GM19023 (cell line): ENCODE data around the gene NAP1L4.

ENCODE experiments used
- ATAC-seq: cut with Tn5 transposase; IDR thresholded peaks from one replicate; pipeline ENCODE4 v1.9.1; 2021; ENCODE audit warnings: mild to moderate bottlenecking, moderate library complexity; ENCODE audit not compliant: unreplicated experiment

The NAP1L4 gene

DNA sequence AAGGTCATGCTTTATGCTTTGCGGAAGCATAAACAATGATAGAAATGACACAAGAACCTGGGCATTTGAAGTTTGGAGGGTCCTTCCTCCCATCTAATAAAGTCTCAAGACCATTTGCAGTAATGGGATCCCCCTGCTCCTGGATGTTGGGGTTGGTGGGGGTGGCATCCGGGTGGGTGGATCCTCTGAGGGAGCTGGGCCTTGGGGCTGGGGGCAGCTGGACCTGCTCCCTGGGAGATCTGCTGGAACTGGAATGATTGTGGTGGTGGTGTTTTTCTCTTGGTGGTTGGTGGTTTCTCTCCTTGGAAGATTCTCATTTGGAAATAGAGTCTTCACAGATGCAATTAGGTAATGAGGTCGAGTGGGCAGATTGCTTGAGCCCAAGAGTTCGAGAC lies 2.2 kb upstream of the NAP1L4 start:
- no peak for ATAC-seq

DNA sequence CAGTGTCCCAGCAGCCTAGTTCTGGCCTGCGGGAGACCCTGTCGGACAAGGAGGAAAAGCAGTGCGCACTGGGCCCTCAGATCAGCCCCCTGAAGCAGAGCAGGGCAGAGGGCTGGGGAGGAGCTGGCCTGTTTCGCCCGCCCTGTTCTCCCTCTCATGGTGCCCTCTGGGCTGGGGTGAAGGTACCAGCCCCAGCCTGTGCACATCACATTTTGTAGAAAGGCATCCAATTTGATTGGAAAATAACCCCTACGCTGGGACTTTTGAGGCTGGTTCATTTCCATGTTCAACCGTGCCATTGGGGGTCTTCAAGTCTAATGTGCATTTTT lies 832 bp upstream of the NAP1L4 start:
- ATAC-seq = no peak

DNA sequence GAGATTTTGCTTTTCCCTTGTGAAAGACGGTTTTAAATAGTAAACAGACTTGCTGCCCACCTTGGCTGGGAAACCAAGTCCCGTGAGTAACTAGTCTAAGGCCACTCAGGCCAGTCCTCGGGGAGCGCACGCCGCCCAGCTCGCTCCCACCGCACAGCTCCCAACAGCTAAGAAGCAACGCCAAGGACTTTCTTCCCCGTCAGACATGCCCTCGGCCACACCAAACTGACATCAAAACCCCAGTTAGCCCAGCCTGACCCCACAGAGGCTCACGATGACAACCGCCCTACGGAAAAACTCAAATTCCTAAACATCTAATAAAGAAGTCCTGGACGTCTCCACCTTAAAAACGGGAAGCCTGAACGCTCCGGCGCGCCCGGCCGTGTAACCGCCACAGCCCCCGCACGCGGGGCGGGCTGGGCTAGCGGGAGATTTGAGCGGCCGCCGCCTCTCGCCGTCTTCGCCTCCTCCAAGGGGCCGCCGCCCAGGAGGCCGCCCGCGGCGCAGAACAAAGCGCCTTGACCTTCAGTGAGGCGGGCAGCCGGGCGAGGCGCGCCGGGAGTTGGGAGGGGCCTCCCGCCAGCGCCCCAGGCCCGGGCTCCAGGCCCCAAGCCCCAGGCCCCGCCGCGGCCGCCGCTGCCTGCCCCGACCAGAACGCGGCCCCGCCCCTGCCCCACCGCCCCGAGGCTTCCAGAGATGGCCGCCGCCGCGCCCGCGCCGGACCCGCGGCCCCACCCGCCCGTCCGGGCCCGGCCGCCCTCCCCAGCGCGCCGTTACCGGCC lies 486 bp downstream of the NAP1L4 start:
- peak; percentile 41 for ATAC-seq

DNA sequence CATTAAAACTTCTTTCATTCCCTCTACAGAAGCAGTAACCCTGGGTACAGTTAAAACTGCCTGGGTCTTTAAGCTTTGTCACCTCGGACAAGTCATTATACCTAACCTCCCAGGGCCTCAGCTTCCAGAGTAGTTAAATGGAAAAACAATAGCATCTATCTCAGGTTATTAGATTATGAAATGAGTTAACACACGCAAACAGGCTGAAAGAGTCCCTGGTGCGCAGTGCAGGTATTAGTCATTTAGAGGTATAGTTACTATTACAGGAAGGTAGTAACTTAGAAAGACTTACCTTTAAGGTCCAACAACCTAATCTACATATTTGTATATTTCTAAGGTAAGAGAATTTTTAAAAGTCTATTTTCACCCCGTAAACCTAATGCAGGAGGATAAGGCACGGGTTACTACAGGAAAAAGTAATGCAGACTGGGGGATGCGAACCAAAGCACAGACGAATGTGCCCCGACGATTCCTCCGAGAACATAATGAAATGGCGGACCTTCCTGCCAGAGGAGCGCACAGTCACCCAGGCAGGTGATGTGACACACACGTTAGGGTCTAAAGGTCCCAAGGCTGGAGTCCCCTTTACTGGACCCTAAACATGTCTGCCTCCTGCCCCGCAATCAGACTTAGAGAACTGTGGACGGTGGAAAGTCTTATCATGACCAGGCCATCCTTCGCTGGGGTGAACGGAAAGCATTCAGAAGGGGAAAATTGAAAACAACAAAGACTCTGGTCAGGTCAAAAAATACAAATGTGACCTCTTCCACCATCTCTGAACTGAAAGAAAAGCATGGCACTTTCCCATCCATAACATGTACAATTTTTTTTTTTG lies 1.3 kb downstream of the NAP1L4 start:
- ATAC-seq = no peak

DNA sequence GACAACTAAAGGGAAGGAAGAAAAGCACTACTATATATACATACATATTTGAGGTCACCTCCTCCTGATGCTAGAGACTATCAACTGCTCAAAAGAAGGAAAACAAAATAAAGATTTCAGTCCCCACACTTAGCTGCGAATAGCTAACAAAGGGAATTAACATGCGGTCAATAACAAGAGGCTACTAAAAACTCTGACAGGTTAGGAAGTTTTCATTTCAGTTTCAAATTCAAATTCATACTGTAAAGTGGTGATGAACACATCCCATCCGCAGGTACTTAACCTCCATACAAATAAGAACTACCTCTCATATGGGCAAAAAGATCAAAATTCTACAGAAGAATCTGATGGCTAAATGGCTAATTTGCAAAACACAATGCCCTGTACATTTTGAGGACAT lies 2.6 kb downstream of the NAP1L4 start:
- ATAC-seq = no peak

GRCh38 chr11:2989006-2989405 lies 3.1 kb downstream of the NAP1L4 start:
- ATAC-seq = no peak

GRCh38 chr11:2987881-2988861 lies 4.0 kb downstream of the NAP1L4 start:
- no peak for ATAC-seq

GRCh38 chr11:2983908-2984307 lies 8.2 kb downstream of the NAP1L4 start:
- no peak for ATAC-seq

DNA sequence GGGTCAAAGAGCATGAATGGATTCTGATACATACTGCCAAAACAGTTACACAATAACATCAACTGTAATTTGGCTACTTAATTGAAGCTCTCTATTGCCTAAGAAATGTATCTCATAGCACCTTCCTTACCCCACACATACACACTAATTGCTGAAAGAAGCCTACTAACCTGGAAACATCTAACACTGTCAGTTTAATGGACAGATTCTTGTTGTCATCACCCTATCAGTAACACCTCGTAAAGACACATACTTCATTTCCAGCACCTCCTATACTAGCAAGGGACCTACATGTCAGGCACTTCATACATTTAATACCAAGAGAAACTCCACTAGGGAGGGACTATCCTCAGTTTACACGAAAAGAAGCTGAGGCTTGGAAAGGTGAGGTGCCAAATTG lies 9.9 kb downstream of the NAP1L4 start:
- ATAC-seq = no peak

- no peak for ATAC-seq
Measured at GRCh38 chr11:2981130-2981529, 11.0 kb downstream of the NAP1L4 start.

DNA sequence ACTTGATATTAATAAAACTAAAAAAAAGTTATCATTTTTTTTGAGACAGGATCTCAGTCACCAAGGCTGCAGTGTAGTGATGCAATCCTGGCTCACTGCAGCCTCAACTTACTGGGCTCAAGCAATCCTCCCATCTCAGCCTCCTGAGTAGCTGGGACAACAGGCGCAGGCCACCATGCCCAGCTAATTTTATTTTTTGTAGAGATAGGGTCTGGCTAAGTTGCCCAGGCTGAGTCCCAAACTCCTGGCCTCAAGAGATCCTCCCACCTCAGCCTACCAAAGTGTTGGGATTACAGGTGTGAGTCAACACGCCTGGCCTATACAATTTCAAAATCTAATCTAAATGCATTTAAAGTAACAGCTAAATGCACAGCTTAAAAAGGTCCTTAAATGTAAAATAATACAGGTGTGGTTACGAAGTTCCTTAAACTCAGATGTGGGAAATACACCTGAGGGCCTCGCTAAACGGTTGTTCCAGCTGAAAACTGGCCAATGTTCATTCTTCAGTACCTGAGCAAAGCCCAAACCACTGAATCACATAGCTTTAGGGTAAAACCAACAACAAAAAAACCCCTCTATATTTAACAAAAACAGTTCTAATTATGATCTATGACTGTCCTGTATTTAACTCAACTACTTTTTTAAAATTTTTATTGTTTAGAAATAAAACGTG lies 11.8 kb downstream of the NAP1L4 start:
- ATAC-seq = no peak

DNA sequence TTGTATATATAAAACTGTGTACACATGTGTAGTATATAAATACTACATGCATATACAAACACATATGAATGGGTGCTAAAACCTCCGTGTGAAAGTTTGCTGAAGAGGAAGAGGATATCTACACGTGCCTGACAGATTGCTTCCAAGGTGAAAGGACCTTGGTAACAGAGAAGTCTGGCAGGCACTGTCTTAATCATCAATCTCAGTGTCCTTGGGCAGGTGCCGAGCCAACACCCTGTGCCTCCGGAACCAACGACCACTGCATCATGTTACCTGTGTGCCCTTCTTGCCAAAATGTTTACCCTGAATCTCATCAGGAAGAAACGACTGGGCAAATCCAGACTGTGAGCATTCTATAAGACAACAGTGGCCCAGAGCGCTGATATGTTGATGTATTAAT lies 15.0 kb downstream of the NAP1L4 start:
- no peak for ATAC-seq

GRCh38 chr11:2976294-2977063 lies 15.7 kb downstream of the NAP1L4 start:
- ATAC-seq = no peak

DNA sequence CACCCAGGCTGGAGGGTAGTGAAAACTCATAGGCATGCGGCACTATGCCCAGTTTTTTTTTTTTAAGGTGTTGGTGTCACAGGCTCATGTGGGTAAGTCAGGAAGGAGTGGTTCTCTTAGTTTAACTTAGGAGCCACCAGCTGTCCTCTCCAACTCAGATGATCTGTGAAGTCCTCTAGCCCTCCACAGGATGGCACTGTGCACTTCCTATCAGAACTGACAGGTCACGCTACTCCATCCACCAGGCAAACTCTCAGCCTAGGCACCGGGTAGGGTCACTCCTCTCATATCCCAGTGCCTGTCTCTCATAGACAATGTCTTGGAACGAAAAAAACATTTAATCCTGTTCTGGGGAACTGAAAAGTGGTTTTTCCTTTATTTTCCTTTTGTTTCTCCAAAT lies 16.5 kb downstream of the NAP1L4 start:
- no peak for ATAC-seq

GRCh38 chr11:2974272-2974671 lies 17.9 kb downstream of the NAP1L4 start:
- ATAC-seq = no peak

DNA sequence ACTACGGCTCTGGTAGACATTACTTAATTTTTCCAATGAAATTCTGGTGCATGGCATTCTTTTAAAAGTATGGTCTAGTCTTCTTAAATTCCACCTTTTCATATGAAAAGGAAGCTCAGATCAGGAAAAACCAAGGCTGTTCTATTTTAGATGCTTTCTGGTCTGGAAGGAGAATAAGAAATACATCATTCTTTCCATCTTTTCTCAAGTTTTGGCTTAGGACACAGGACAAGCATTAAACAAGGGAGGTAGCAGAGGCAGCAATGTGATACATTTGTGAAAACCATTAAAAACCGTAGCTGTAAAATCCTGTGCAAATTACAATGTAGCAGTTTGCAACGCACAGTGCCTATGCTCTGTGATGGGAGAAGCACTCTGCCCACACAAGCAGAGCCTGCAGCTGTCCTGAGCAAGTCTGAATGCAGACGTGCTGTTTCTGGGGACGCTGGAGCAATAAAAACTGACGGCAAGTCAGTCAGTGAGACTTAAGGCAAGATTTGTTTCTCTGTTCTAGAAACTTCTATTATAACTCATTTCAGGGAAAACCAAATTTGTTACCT lies 23.7 kb downstream of the NAP1L4 start:
- no peak for ATAC-seq

- no peak for ATAC-seq
Measured at GRCh38 chr11:2964782-2965181, 27.3 kb downstream of the NAP1L4 start.

DNA sequence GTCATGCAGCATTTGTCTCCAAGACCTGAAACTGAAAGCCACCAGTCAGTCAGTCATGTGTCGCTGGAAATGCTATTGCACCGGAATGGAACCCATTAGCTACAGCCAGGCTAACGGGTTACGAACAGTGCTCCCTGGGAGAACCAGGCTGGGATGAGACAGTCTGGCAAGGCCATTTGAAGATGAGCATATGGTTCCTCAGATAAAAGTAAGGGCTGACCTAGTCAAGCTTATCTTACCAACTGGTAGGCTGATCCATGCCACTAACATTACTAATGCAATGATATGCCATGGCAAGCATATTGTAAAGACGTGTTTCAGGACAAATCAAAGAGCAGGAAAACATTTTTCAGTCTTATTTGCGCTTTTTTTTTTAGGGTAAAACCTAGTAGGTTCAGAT lies 28.4 kb downstream of the NAP1L4 start:
- no peak for ATAC-seq

GRCh38 chr11:2963112-2963754 lies 28.9 kb downstream of the NAP1L4 start:
- ATAC-seq = no peak
